AG09319 (cell line): Measurements from ENCODE around the gene CD4.

Source experiments
- DNase-seq: peaks from one replicate; pipeline ENCODE4 v3.0.0-alpha.2; 2010; ENCODE audit warnings: low read depth; ENCODE audit errors: extremely low read depth
- CTCF ChIP-seq: IDR thresholded peaks from 2 replicates; pipeline ENCODE4 v1.5.1; 2011; ENCODE audit warnings: low read depth, mild to moderate bottlenecking, inconsistent platforms, low read length, moderate library complexity

The CD4 gene

GRCh38 chr12:6832125-6832524 lies 42.8 kb downstream of the CD4 start:
- DNase-seq, result no peak
- TF ChIP-seq CTCF, result no peak

- no peak for TF ChIP-seq CTCF
- DNase-seq, result no peak
Observed at GRCh38 chr12:6833189-6833890, 44.0 kb downstream of the CD4 start.

- TF ChIP-seq CTCF, result no peak
- DNase-seq, result no peak
Observed at GRCh38 chr12:6834254-6834653, 44.9 kb downstream of the CD4 start.

- no peak for TF ChIP-seq CTCF
- DNase-seq, result no peak
Observed at GRCh38 chr12:6834873-6835272, 45.5 kb downstream of the CD4 start.

- DNase-seq, result no peak
- TF ChIP-seq CTCF, result no peak
Observed at GRCh38 chr12:6836851-6837250, 47.5 kb downstream of the CD4 start.

GRCh38 chr12:6837370-6838060 lies 48.2 kb downstream of the CD4 start:
- DNase-seq, result no peak
- TF ChIP-seq CTCF, result no peak

- no peak for TF ChIP-seq CTCF
- no peak for DNase-seq
Observed at GRCh38 chr12:6838854-6839253, 49.5 kb downstream of the CD4 start.
